ENCODE results near the gene RUNX2. TPM values are rescaled to one million over a fixed set of nuclear protein-coding genes. Genes with fewer than 3 reads are reported as not detected.

The RUNX2 gene
- total and polyA plus RNA-seq, 2 of the 8 experiments (the other 6 are each of a cell fraction or from before 2014, with no cell fraction given): 0.26 to 1.2 TPM

GRCh38 chr6:45398075-45398813 is 70.1 kb downstream of the RUNX2 start:
- Histone ChIP-seq H3K27me3 (replicated peaks in 1 of 4; ENCODE audit: control insufficient read depth in 3 of 4, extremely low read depth in 1 of 4, insufficient read depth in 3 of 4, low read length in 3 of 4) (no peaks in the 10 kb centered on the region), H4K20me1 (replicated peaks in 1 of 2; ENCODE audit: control insufficient read depth in 1 of 2, insufficient read depth in 2 of 2, low read length in 2 of 2) (no peaks in the 10 kb centered on the region), H2AK5ac (ENCODE audit: low read depth, low read length) (no peak overlapping the region), H2AFZ (ENCODE audit: low read length) (no peak overlapping the region), H3K9ac (replicated peaks in 1 of 4; ENCODE audit: extremely low read depth in 1 of 4, low read depth in 3 of 4, low read length in 3 of 4) (no peak overlapping the region), H2BK12ac (ENCODE audit: low read depth, low read length) (no peak overlapping the region), H3K56ac (replicated peaks; ENCODE audit: insufficient read length, low read depth, low read length) (no peak overlapping the region), H3K79me2 (ENCODE audit: control insufficient read depth in 1 of 2, insufficient read depth in 2 of 2, low read length in 2 of 2) (no peaks in the 10 kb centered on the region), H3K18ac (ENCODE audit: extremely low read depth, low read length) (no peak overlapping the region), H4K8ac (ENCODE audit: extremely low read depth, insufficient read depth, low read length) (no peak overlapping the region), H2BK120ac (replicated peaks; ENCODE audit: low read depth, low read length) (no peak overlapping the region), H3K9me3 (ENCODE audit: insufficient read depth in 2 of 2, low read depth in 1 of 2, low read length in 1 of 2) (no peaks in the 10 kb centered on the region), H2BK15ac (ENCODE audit: low read length) (no peak overlapping the region), H4K5ac (ENCODE audit: insufficient read length, low read depth, low read length) (no peak overlapping the region), H2BK5ac (ENCODE audit: low read depth, low read length) (no peak overlapping the region), H3K4me2 (ENCODE audit: insufficient read depth in 1 of 2, low read depth in 2 of 2, low read length in 2 of 2) (no peak overlapping the region), H3K4me1 (replicated peaks in 1 of 4; ENCODE audit: control insufficient read depth in 3 of 4, insufficient read depth in 4 of 4, low read length in 3 of 4) (no peaks in the 10 kb centered on the region), H3K23me2 (ENCODE audit: low read depth, low read length) (no peaks in the 10 kb centered on the region; the same call in 1 of the 2 replicates), H3K14ac (ENCODE audit: insufficient read length) (no peak overlapping the region), H3K4me3 (ENCODE audit: extremely low read depth in 1 of 4, insufficient read depth in 2 of 4, low read depth in 3 of 4, low read length in 4 of 4) (no peak overlapping the region), H3K4ac (replicated peaks; ENCODE audit: insufficient read length, low read depth, low read length) (no peak overlapping the region), H3K23ac (ENCODE audit: insufficient read length) (no peak overlapping the region), H3K27ac (ENCODE audit: low read depth, low read length) (no peak overlapping the region), H4K91ac (replicated peaks; ENCODE audit: insufficient read length, low read length) (no peak overlapping the region), H2BK20ac (ENCODE audit: low read length) (no peak overlapping the region), H3K79me1 (ENCODE audit: low read depth, low read length) (no peaks in the 10 kb centered on the region), H3K36me3 (ENCODE audit: control insufficient read depth in 2 of 4, insufficient read depth in 4 of 4, low read length in 3 of 4) (no peaks in the 10 kb centered on the region)
- CTCF ChIA-PET (ENCODE audit: partially characterized antibody): interaction anchor here (0.7 to 1.7 kb wide), 4 partner anchors 11 to 250 kb away, joined by 3 read pairs; no protein-coding TSS in a partner anchor
- FAIRE-seq (no peak), DNase-seq (ENCODE audit: low read depth in 1 of 2, low spot score in 2 of 2) (no peak)
- POLR2A ChIA-PET (ENCODE audit: partially characterized antibody): no interaction called here
- no peak for TF ChIP-seq SIN3A (conservative IDR thresholded peaks at IDR 0.05 in 1 of 2, IDR thresholded peaks at IDR 0.05 in 1 of 2; ENCODE audit: low read depth in 1 of 2, low read length in 2 of 2)
- no peak for TF ChIP-seq EP300 (IDR thresholded peaks at IDR 0.05; ENCODE audit: borderline replicate concordance in 1 of 2, low read depth in 2 of 2, low read length in 2 of 2)
- no peak for TF ChIP-seq RXRA (IDR thresholded peaks at IDR 0.05; ENCODE audit: insufficient read depth, low read depth, low read length)
- TF ChIP-seq RAD21 (IDR thresholded peaks at IDR 0.05 in 1 of 2, conservative IDR thresholded peaks at IDR 0.05 in 1 of 2; ENCODE audit: low read depth in 2 of 2, low read length in 2 of 2): no peak
- TF ChIP-seq RFX5 (IDR thresholded peaks at IDR 0.05; ENCODE audit: borderline replicate concordance, low read depth, low read length): no peak
- no peak for TF ChIP-seq GTF2F1 (IDR thresholded peaks at IDR 0.05; ENCODE audit: borderline replicate concordance, low read depth, low read length)
- no peak for TF ChIP-seq TBP (IDR thresholded peaks at IDR 0.05; ENCODE audit: low read depth, low read length)
- 85% methylated on average over 2 of the region's 2 CpGs; no CpG with 5 or more reads in 1 of the 2 experiments for WGBS, 2 experiments (ENCODE audit: extremely low coverage in 1 of 2, insufficient coverage in 1 of 2, insufficient read length in 1 of 2, insufficient replicate concordance in 2 of 2, low coverage in 1 of 2, low lambda C conversion rate in 2 of 2, missing lambda C conversion rate in 1 of 2)

Data from H1 (cell line).